ENCODE results near the gene GALNT14. TPM values are rescaled to one million over a fixed set of nuclear protein-coding genes. Genes with fewer than 3 reads are reported as not detected.

GALNT14 gene
- total RNA-seq, 1 donor from 2014 or later: 0.39 TPM

DNA sequence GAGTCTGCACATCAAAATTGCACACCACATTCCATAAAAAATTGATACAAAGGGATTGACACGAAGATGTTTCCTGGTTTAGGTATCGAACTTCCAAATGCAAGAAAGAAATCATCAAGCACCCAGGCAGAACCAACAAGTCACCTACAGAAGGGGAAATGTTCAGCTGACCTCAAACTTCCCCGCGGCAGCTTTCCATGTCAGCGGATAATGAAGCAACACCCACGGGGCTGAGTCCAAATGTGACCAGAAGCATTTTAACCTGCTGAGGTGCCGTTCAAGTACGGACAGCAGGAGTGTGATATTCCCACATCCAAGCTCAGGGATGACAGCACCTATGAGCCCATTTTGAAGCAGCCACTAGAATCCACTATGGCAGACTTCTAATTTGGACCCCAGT, 124.9 kb downstream of the GALNT14 start:
- no peak for DNase-seq (ENCODE audit: low read depth in 2 of 2)

DNA sequence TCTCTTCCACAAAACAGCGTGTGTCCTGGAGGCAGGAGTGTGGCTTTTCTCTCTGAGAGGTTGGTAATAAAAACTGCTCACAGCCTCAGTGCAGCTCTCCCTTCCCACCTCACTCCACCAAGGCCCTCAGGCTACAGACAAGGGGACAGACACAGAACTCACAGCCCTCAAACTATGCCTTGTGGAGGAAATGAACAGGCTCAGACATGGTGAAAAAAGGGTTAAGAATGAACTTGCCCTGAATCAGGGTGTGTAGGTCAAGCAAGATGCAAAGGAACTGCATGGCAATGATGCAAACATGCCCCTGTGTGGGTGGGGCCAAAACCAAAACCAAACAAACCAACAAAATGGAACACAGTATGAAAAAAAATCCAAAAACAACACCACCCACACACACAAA, 125.8 kb downstream of the GALNT14 start:
- DNase-seq (ENCODE audit: low read depth in 2 of 2): no peak

DNA sequence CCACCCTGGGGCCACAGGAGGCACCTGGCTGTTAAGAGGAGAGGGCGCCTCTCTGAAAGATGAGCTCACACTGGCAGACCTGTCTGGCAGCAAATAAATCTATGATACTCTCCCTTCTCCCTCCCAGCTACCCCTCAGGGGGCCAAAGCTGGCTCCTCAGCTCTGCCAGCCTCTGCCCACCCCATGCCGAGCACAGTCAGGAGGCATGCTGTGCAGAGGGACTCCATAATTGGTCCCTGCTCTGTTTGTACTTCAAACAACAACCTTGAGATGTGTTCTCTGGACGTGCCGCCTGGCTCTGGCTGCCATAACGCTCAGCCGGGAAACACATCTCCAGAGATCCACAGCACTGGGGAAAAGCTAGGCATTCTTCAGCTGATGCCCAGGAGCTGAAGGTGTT, 126.7 kb downstream of the GALNT14 start:
- no peak for DNase-seq (ENCODE audit: low read depth in 2 of 2)

DNA sequence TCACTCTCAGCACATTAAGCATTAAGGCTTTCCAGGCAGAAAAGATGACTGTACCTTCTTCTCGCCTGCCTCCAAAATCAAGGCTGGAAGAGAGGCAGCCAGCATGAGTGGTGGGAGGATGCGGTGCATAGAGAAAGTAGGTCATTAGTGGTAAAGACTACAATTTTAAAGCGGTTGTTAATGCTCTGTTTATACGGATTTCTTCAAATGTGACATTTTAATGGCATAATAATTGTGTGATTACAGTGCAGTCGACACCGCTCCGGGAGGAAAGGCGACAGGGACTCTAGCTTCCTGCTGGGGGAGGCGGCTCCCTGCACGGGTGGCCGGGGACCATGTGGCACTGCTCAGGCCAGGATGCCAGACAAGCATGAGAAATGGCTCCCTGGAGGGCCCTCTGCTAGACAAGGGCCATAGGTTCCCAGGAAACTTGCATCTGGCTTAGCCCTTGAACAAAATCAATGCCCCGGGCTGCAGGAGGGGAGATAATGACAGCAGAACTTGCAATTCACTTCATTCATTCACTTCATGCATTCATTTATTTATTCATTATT, 129.6 kb downstream of the GALNT14 start:
- no peak for DNase-seq (ENCODE audit: low read depth in 2 of 2)

DNA sequence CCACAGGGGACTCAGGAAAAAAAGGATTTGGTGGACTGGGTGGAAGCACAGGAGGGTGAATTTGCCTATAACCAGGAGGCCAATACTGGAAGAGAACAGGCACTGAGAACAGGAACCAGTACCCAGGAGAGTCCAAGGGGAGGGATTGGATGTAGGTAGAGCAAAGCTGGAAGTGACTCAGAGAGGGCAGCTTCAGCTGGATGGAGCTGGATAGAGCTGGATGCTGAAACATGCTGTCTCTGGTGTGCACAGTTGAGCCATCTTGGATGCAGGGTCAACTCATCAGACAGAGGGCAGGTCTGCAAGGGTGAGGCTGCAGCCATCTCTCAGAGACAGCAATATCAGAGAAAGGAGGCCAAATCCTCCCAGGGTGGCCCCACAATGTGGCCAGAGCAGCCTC, 134.0 kb downstream of the GALNT14 start:
- no peak for DNase-seq (ENCODE audit: low read depth in 2 of 2)

DNA sequence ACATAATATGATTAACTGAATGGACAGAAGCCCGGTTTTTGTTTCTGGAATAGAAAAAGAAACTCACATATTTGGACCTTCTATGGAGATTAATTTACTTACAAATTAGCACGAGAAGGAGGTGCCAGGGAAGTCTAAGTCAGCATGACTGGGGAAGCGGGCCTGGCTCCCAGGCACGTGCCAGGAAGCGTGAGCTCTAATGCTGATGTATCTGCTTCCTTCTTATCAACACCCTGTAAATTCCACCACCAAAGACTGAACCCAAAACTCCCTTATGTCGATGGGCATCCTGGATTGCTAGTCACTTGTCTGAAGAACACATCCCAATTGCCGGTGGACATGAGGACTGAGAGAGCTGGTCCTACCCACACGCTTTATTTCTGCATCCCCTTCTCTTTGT, 134.5 kb downstream of the GALNT14 start:
- no peak for DNase-seq (ENCODE audit: low read depth in 2 of 2)

DNA sequence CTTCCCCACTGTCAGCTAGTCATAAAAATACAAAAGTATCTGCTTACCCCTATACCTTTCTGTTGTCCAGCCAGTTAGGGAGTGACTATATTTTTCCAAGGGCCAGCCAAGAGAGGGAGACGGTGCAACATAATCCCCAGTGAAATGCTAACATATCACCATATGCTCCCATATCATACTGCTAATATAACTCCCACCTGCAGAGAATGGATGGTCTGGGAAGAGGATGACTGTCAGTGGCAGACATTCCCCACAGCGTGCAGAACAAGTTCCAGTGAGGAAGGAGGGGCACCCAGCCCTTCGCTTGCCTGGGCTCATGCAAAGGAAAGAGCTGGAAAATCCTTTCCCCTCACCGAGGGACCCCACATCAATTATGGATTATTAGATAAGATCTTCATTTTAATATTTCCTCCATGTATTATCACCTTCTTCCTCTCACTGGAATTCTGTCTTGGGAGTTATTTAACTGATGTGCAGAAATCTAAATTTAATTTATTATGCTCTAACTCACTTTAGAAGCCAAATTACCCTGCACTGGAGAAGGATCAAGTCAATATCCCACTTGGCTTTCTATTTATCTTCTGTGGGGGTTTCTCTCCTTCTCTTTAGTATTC, 135.6 kb downstream of the GALNT14 start:
- DNase-seq (ENCODE audit: low read depth in 2 of 2): no peak

DNA sequence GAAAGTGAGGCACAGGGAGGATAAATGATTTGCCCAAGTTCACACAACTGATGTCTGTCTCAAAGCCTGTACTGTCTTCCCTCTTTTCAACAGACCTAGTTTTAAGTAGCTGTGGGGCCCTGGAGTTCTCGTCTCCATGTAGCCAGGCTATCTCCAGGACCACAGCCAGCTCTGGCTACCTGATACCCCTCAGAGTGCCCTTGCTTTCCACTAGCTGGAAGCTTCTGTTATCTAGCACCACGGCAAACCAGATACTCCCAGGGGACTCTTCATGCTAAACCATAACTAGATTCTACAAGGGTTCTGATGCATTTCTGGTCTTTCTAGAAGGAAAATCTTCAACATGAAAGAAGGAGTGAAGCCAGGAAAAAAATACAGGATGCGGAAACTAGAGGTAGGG, 137.3 kb downstream of the GALNT14 start:
- DNase-seq (ENCODE audit: low read depth in 2 of 2): no peak

DNA sequence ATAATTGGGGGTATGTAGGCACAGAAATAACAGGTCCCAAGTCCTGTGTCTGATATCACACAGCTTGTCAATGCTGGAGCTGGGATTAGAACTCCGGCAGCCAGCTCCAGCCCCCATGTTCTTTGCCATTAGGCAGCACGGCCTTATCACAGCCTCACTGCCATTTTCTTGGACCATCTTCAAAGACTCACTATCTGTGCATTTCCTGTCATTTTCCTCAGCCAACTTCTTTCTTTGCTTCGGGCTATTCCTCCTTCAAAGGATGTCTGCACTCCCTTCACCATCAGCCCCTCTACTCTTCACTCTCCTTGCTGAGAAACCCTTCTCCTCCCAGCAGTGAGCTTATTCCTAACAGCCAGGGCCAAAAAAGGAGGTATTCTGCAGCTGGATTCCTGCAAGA, 139.6 kb downstream of the GALNT14 start:
- no peak for DNase-seq (ENCODE audit: low read depth in 2 of 2)

DNA sequence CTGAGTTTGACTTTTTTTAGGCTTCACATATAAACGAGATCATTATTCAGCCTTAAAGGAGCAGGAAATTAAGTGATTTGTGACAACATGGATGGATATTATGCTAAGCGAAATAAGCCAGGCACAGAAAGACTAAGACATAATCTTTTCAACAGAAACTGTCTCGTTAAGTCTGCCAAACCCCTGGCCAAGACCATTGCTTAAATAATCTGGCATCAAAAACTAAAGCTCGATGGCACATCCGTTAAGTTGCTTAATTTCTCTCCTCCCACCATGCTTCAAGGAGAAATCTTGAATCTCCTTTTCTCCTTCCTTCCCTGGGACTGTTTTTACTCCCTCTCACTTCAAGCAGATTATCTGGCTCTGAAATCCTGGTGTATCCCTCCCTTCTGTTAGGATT, 140.3 kb downstream of the GALNT14 start:
- DNase-seq (ENCODE audit: low read depth in 2 of 2): no peak

DNA sequence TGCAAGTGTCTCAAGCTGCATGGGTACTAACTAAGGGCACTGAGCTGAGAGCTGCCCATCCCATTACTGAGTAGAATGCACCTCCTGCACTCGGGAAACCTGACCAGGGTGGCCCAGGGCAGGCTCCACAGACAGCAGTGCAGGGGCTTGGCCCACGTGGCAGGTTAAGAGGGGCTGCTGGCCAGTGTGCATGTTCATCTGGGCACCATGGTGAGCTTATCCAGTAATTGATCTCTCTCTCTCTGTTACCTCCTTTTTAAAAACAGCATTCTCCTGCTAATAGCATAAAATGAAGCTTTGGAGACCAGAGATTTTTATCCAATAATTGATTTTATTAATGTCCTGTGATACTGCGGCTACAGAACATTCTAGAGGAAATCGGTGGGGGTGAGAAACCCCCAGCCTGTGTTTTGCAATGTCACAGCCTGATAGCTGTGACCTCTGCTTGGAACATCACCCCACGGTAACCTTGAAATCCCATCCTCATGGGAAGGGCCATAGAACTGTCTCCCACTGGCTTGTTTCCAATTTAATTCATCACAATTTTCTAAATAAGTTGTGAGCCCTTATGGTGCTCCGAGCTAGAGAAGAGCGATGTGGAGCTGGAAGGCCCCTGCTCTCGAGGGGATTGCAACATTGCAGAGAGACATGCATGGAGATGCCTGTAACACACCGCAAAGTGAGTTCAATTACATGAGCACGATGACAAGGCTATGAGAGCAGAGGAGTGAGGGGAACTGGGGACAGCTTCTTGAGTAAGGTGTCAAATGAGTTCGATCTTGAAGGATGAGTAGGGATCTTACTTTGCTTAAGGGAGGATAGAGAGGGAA, 143.8 kb downstream of the GALNT14 start:
- no peak for DNase-seq (ENCODE audit: low read depth in 2 of 2)

DNA sequence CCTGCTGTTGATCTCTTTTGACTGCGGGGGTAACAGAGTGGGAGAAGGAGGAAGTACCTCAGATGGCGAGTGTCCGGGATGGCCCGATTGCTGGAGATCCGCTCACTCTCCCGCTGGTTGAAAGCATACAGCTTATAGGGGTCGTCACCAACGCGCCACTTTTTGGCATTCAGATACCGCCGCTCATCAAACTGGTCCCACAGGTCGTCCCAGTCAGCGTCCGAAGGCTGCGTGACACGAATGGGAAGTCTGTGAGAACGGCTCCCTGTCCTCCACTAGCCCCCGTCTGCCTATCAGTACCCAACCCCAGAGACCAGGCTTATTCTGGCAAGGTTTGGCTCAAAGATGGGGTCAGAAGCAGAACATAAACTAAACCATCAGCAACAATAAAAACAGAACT, 145.5 kb downstream of the GALNT14 start:
- DNase-seq (ENCODE audit: low read depth in 2 of 2): no peak

DNA sequence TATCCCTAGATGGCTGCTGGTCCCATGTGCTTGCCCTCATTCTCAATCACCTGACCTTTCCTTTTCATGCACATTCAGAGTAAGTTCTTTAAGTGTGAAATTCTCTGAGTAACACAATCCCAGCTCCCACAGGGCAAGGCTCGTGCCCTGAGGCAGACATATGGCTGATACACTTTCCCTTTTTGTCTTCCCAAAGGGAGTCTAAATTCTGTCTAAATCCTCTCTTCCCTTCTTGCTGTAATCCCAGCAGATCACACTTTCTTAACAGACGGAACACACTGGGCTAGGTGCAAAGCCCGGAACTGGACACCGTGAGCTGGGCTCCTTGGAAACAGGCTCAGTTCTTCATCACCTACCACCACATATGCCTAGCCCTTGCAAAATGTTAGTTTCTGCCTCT, 147.6 kb downstream of the GALNT14 start:
- no peak for DNase-seq (ENCODE audit: low read depth in 2 of 2)

DNA sequence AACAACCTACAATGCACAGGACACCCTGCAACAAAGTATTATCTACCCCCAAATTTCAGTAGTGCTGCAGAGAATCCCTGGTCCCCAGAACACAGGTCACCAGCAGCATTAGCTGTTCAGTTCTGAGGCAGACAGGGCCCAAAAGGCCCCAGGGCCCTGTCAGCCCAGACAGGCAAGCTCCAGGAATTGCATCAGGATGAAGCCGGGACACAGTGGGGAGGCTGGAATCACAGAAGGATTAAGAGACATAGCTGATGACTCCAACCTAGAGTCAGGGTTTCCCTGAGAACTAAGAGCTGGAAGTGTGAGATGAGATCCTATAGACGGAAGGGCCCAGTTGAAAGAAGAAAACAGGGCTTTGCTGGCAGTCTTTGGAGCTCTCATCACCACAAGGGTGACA, 148.1 kb downstream of the GALNT14 start:
- DNase-seq (ENCODE audit: low read depth in 2 of 2): no peak

DNA sequence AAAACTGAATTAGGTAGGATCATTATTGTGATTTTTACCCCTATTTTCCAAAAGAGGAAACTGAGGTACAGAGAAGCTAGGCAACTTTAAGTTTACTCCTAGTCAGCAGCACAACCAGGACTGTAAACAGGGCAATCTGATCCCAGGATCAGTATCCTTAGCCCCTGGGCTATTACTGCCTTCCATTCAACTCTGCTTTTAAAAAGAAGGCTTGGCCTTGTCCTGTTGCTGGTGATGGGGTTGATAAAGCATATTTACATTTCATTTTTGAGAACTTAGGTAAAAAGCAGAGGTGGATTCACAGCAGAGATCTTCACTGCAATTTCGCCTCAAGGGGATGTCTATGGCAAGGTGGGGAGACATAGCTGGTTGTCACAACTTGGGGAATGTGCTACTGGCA, 148.5 kb downstream of the GALNT14 start:
- no peak for DNase-seq (ENCODE audit: low read depth in 2 of 2)

DNA sequence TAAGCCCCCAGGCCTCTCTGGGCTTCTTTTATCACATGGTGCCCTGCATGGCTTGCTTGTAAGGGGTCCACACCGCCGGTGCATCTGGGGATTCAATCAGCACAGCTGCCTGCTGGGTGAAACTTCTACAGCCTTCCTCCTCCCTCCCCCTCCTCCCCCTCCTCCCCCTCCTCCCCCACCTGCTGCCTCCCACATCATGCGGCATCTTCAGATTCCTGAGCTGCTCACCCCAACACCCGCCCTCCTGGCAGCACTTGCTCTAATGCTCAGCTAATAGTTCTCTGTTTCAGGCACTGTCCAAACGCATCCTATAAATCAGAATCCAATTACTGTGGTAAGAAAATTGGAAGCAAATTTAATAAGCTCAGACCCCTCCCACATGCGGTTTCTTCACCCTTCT, 150.7 kb downstream of the GALNT14 start:
- DNase-seq (ENCODE audit: low read depth in 2 of 2): no peak

DNA sequence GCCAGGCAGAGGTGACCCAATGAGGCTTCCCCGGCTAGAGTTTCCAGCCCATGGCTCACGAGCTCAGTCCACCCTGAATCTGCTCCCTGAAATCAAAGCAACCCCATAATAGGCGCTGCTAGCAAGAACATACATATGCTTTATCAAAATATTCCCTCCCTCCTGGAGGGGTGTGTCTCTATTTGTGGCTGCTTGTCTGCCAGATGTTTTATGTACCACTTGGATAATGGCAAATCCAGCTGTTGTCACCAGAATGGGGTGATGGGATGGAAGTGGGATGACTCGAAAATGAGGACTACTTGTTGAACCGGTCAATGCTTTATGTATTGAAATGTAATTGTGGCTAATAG, 152.0 kb downstream of the GALNT14 start:
- DNase-seq (ENCODE audit: low read depth in 2 of 2): no peak

DNA sequence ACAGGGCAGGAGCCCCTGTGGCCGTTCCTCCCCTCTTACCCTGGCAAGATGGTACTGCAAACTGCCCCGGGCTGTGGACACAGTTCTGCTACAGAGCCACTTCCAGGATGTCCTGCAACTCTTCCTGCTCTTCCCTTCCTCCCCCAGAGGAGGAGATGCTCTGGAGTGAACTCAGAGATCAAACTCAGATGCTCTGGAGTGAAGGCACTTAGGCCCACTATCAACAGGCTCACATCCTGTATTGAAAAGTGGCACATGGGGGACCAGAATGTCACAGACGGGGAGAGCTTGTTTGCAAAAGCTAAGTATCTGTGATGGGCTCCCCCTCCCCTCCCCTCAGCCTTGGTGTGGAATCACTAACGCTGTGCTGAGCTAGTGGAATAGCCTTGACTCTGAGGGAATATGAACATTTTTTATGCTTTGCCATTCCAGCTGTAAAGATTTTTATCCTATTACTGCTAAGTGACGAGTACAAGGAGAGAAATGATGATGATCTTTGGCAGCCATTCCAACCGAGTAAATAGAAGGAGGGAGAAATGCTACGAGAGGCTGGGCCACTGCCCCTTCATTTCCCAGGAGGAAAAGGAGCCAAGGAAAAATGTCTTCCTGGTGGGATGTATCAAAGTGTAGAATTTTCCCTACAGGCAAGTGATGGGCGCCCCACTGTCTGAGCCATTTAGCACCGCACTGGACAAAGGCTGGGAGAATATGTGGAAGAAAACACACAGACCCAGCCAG, 152.6 kb downstream of the GALNT14 start:
- DNase-seq (ENCODE audit: low read depth in 2 of 2): no peak

DNA sequence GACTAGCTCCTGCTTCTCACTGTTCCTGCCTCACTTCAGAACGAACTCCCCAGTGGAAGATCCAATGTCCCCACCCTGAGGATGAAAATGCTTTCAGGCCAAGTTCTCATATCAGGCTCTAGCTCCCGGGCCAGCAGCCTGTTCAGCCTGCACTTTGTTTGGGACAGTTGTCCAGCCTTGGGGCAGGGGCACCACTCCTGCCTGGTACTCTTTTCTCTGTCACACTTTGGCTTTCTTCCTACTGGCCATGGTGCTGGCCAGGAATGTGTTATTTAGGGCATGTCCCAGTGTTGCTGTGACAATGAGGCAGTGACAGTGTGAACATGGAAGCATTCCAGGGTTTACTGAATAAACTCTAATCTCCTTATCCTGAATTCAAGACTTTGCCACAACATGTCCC, 154.1 kb downstream of the GALNT14 start:
- no peak for DNase-seq (ENCODE audit: low read depth in 2 of 2)

DNA sequence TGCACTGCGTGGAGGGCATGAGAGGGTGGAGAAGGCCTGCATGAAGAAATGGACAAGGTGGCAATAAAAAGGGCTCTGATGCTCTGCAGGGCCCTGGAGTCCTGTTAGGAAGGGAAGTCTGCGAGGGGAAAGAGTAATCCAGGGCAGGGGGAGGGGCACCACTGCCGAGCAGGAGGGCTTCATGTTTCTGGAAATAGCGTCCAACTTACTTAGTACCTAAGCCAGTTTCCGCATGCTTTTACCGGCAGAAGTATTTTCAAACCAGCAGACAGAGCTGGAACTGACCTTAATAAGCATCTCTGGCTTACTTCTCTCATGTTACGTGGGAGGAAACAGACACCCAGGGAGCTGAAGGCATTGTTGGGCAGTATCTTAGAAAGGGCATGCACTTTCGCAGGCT, 156.7 kb downstream of the GALNT14 start:
- no peak for DNase-seq (ENCODE audit: low read depth in 2 of 2)

DNA sequence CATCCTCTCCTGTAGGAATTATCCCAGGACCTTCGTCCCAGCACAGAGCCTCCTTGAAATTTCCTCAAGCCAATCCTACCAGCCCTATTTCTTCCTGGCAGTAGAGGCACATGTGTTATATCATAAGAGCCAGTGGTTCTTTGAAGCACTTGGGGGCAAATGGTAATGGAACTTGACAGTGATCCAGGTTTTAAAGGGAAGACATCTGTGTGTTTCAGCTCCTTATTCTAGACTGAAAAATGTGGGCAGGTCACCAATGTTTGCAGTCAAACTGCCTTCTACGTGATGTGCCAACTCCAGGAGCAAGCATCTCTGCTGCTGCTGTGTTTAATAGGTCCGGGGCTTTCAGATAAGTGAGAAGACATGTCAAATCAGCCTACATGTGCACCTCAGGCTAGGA, 157.1 kb downstream of the GALNT14 start:
- DNase-seq (ENCODE audit: low read depth in 2 of 2): no peak

DNA sequence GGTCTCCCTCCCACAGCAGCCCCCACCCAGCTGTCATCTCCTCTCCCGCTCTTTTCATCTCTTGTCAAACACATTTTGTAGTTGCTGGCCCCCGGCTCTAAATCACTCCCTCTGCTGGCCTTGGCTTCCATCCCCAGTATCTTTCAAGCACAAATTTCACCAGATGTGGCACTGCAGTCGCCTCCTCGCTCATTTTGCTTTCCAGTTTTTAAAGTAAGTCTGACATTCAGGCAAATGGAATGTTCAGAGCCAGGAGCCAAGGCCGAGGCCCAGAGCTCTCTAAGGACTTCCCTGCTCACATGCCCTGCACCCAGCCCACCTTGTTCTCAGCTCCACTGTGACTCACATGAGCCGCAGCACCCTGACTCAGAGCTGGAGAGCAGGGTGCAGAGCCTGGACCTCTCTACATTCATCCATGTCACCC, 158.4 kb downstream of the GALNT14 start:
- DNase-seq (ENCODE audit: low read depth in 2 of 2): no peak

DNA sequence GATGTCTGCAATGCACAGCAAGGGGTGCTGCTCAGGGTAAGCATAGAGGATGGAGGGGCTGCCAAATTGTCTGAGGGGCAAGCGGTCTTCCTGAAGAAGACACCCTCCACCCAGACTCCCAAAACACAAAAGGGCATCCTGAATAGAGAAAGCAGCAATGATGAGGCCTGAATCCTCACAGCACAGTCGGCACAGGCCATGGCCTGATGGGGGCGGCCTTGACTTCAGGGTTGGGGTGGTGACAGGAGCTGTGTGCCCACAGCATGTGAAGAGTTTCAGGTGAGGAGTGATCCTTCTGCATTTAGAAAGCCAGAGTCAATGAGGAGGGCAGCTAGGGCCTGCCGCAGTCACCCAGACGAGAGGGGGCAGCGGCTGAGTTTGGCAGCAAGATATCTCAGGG, 159.4 kb downstream of the GALNT14 start:
- DNase-seq (ENCODE audit: low read depth in 2 of 2): no peak
